ENCODE data around the gene CCDC33.

Gene CCDC33

GRCh38 chr15:74261041-74261440, 24.9 kb downstream of the CCDC33 start:
- no peak for DNase-seq

- DNase-seq: no peak
These were observed 25.6 kb downstream of the CCDC33 start for GRCh38 chr15:74261685-74262084.

GRCh38 chr15:74262151-74262550, 26.0 kb downstream of the CCDC33 start:
- DNase-seq: no peak

GRCh38 chr15:74262625-74263024, 26.5 kb downstream of the CCDC33 start:
- DNase-seq: no peak

- no peak for DNase-seq
These were observed 27.3 kb downstream of the CCDC33 start for GRCh38 chr15:74263466-74263865.

- DNase-seq: no peak
These were observed 28.0 kb downstream of the CCDC33 start for GRCh38 chr15:74264081-74264501.

- DNase-seq: peak; percentile 21
These were observed 29.0 kb downstream of the CCDC33 start for GRCh38 chr15:74265046-74265639.

GRCh38 chr15:74268020-74268419, 31.9 kb downstream of the CCDC33 start:
- DNase-seq: no peak

- DNase-seq: no peak
These were observed 33.4 kb downstream of the CCDC33 start for GRCh38 chr15:74269362-74270035.

GRCh38 chr15:74270155-74270554, 34.0 kb downstream of the CCDC33 start:
- no peak for DNase-seq

- DNase-seq: no peak
These were observed 34.9 kb downstream of the CCDC33 start for GRCh38 chr15:74270854-74271520.

- DNase-seq: no peak
These were observed 36.7 kb downstream of the CCDC33 start for GRCh38 chr15:74272812-74273211.

GRCh38 chr15:74274470-74275038, 38.4 kb downstream of the CCDC33 start:
- no peak for DNase-seq

GRCh38 chr15:74275957-74276356, 39.8 kb downstream of the CCDC33 start:
- no peak for DNase-seq

GRCh38 chr15:74276560-74276959, 40.4 kb downstream of the CCDC33 start:
- DNase-seq: no peak

- DNase-seq: no peak
These were observed 41.2 kb downstream of the CCDC33 start for GRCh38 chr15:74277242-74277810.

GRCh38 chr15:74278207-74278606, 42.1 kb downstream of the CCDC33 start:
- no peak for DNase-seq

- DNase-seq: no peak
These were observed 45.3 kb downstream of the CCDC33 start for GRCh38 chr15:74281147-74282133.

GRCh38 chr15:74283368-74283767, 47.2 kb downstream of the CCDC33 start:
- no peak for DNase-seq

GRCh38 chr15:74289671-74290070, 53.5 kb downstream of the CCDC33 start:
- DNase-seq: no peak

- DNase-seq: no peak
These were observed 54.5 kb downstream of the CCDC33 start for GRCh38 chr15:74290645-74291044.
